Subcutaneous abdominal adipose tissue (tissue), 5 donors: ENCODE data around the gene PKM.

Experiments used
- H3K27ac ChIP-seq: one replicate; pipeline ENCODE4 v1.7.0; 2013; ENCODE audit warnings: low read depth, mild to moderate bottlenecking, inconsistent platforms, low read length, moderate library complexity
- H3K27me3 ChIP-seq, 5 donors: one replicate each; pipeline ENCODE4 v1.7.0; 2013; ENCODE audit warnings: low read length in 5 of 5, inconsistent platforms in 1 of 5; ENCODE audit not compliant: control insufficient read depth in 5 of 5, insufficient read depth in 4 of 5
- H3K36me3 ChIP-seq, 5 donors: one replicate each; pipeline ENCODE4 v1.7.0; 2013; ENCODE audit warnings: low read length in 5 of 5; ENCODE audit not compliant: control insufficient read depth in 5 of 5, insufficient read depth in 5 of 5
- H3K4me1 ChIP-seq, 5 donors: one replicate each; pipeline ENCODE4 v1.7.0; 2013; ENCODE audit warnings: low read length in 5 of 5, mild to moderate bottlenecking in 3 of 5, moderate library complexity in 1 of 5; ENCODE audit not compliant: control insufficient read depth in 5 of 5, insufficient read depth in 5 of 5
- H3K4me3 ChIP-seq, 5 donors: one replicate each; pipeline ENCODE4 v1.7.0; 2013; ENCODE audit warnings: low read length in 5 of 5, low read depth in 1 of 5
- H3K9ac ChIP-seq, 5 donors: one replicate each; pipeline ENCODE4 v1.7.0; 2013; ENCODE audit warnings: low read length in 5 of 5, mild to moderate bottlenecking in 4 of 5, moderate library complexity in 3 of 5
- H3K9me3 ChIP-seq, 5 donors: one replicate each; pipeline ENCODE4 v1.7.0; 2013; ENCODE audit warnings: low read length in 5 of 5; ENCODE audit not compliant: control insufficient read depth in 5 of 5
- donor health status: healthy.
- donor health status: healthy.
- donor health status: healthy.
- donor health status: healthy.
- donor health status: healthy.

PKM gene

DNA sequence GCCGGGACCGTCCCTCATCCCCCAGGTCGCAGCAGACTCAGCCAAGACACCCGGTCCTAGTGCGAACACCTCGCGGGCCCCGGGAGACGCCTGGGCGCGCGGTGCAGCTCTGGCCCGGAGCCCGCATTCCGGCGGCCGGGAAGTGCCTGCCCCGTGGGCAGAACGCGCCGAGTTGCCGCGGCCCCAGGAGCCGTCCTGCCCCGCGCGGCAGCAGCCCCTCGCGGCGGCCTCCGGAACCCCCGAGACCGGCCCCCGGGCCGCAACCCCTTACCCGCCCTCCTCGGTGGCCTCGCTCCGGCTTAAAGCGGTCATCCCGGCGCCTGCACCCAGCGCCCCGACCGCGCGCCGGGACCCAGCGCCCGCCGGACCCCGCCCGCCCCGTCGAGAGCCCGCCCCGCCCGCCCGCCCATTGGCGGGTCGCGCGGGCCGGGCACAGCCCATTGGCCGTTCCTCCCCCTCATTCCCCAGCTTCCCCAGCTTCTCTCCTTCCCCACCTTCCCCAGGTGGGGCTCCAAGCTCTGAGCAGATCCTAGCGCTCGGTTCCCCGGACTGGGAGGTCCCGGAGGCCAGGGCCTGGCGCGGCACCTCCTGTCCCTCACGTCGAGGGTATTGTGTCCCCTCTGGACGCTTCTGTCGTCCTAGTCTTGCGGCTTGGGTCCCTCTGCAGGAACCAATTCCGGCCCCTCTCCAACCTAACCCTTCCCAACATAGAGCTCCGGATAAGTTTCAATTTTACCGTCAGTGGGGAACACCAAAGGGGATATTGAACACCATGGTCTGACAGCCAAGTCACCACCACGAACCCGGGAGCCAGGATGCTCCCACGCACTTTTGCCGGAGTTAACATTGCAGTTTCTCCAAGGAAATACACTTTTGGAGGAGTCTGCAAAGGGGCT lies 33.3 kb downstream of the PKM start, which contains the start of gene GRAMD2A:
TSS of gene GRAMD2A (minus strand) at position 328 of the 896 bp plus-strand sequence.
- Histone ChIP-seq H3K4me1 (peaks cover 2 to 35% (median 18%) of the 10 kb centered on the region in 5 donors), H3K9ac (no peak within 1 kb of the TSS), H3K36me3 (peaks cover 0 to 43% (median 37%) of the 10 kb centered on the region in 5 donors), H3K27ac (no peak within 1 kb of the TSS), H3K27me3 (peaks cover 10 to 22% (median 20%) of the 10 kb centered on the region in 5 donors), H3K4me3 (peak within 1 kb of the TSS in 4 of 5 donors; percentile 34 to 59 (median 49)), H3K9me3 (no peaks in the 10 kb centered on the region)

DNA sequence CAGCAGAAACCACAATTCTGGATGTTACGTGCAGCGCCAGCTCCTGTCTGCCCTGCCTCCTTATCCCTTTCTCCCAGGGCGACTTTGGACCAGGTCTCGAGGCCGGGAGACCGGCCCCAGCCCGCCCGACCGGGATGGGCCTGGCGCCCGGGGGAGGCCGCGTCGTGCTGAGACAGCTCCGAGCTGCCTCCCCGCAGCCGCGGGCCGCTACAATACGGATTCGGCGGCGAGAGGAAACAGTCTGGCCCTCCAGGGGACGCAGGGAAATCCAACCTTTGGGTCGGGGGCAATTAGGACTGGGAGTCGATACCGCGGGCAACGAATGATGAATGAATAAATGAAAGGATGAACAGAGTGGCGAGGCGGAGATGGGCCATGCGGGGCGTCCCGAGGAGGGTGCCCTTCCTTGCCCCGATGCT lies 33.9 kb downstream of the PKM start:
- H3K27ac ChIP-seq = no peak overlapping the region
- H3K9ac ChIP-seq = no peak overlapping the region
- H3K36me3 ChIP-seq = peaks cover 0 to 36% (median 30%) of the 10 kb centered on the region in 5 donors
- H3K4me1 ChIP-seq = peaks cover 2 to 30% (median 18%) of the 10 kb centered on the region in 5 donors
- peaks cover 10 to 22% (median 20%) of the 10 kb centered on the region in 5 donors for H3K27me3 ChIP-seq
- no peaks in the 10 kb centered on the region for H3K9me3 ChIP-seq
- peak overlapping the region in 4 of 5 donors; percentile 34 to 59 (median 49) for H3K4me3 ChIP-seq

DNA sequence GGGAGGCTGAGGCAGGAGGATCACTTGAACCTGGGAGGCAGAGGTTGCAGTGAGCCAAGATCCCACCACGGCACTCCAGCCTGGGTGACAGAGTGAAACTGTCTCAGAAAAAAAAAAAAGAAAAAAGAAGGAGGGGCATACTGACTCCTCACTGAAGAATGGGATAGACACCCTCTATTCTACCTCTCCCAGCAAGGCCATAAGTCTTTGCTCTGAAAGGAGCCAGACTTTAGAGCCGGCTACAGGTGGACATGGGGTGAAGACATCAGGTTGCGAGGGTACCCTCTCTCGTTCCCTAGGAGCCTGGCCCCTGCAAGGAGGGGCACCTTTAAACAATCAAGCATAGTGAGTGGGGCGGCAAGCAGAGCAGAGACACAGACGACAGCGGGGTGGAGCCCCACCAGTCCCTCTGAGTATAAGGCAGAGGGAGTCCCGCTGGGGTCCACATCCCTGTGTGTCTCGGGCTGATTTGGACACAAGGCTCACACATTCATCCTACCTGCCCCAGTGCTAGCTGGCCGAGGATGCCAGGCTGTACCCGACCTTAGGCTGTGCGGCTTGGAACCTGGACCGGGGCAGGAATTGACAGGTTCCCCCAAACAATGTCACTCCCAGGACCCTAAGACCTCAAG lies 34.5 kb downstream of the PKM start:
- Histone ChIP-seq H3K27me3 (peaks cover 10 to 22% (median 20%) of the 10 kb centered on the region in 5 donors), H3K9me3 (no peaks in the 10 kb centered on the region), H3K27ac (no peak overlapping the region), H3K9ac (no peak overlapping the region), H3K4me1 (peaks cover 2 to 25% (median 16%) of the 10 kb centered on the region in 5 donors), H3K36me3 (peaks cover 0 to 31% (median 25%) of the 10 kb centered on the region in 5 donors), H3K4me3 (peak overlapping the region in 1 of 5 donors; percentile 59)

DNA sequence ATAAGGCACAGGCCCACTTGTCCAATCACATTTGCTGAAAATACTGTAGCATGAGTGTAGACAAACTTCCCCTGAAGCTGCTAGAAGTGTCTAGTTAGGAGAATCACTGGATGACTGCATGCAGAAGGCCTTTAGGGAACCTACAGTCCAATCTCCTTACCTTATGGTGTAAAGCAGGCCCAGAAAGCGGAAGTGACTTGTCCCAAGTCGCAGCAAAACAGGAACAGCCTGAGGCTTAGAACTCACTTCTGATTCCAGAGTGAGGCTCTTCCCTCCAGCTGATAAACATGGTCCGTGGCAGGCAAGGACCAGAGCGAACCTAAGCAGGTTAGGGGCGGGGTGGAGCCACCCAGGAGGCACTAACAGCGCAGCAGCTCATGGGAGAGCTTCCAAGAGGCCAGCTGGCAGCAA lies 35.9 kb downstream of the PKM start:
- peaks cover 10 to 22% (median 20%) of the 10 kb centered on the region in 5 donors for H3K27me3 ChIP-seq

DNA sequence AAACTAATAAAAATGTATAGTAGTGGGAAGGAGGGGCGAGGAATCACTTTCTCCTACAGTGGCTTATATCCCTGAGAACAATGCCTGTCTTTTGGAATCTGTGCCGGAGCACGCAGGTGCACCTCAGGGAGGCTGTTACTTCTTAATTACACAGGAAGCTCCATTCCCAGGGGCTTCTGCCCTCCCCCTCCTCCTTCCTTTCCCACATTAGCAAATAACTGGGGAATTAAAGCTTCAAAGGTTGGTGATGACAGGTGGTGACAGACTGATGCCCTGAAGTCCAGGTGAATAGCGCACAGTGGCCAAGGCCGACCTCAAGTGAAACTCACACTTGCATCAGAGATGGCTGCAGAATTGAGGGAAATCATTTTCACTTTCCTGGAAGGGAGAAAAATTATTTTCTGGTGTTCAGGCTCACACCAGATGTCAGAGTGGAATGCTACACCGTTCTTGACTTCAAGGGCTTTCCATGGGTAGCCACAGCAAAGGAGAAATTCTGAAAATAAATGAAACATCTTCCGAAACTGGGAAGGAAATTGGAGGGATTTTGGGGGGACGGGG lies 37.1 kb downstream of the PKM start:
- H3K4me1 ChIP-seq = peaks cover 0 to 14% (median 5%) of the 10 kb centered on the region in 5 donors
- no peaks in the 10 kb centered on the region for H3K9me3 ChIP-seq
- no peak overlapping the region for H3K9ac ChIP-seq
- peaks cover 0 to 8% (median 5%) of the 10 kb centered on the region in 5 donors for H3K36me3 ChIP-seq
- H3K27ac ChIP-seq = no peak overlapping the region
- no peak overlapping the region for H3K4me3 ChIP-seq
- peaks cover 10 to 22% (median 20%) of the 10 kb centered on the region in 5 donors for H3K27me3 ChIP-seq

More for the DNA sequence above, 35.9 kb downstream of the PKM start:
- Histone ChIP-seq H3K27ac (no peak overlapping the region), H3K4me1 (peaks cover 0 to 14% (median 5%) of the 10 kb centered on the region in 5 donors), H3K4me3 (no peak overlapping the region), H3K9me3 (no peaks in the 10 kb centered on the region), H3K36me3 (peaks cover 0 to 17% (median 13%) of the 10 kb centered on the region in 5 donors), H3K9ac (no peak overlapping the region)

DNA sequence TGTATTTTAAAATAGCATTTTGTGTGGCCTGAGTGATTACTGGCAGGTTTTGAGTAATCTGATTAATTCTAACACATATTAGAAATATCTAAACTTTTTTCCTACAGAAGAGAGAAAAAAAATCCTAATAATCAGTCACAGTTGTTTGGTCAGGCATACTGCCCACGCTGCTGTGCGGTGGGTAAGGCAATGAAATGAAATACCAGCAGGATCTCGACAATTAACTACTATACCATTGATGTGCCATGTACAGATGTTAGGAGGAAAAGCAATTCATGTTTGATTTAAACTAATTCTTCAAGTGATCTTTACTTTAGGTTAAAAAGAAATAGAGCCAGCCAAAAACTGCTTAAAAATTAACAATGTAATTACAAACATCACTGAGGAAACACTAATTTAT lies 38.6 kb downstream of the PKM start:
- peaks cover 6 to 15% (median 13%) of the 10 kb centered on the region in 5 donors for H3K27me3 ChIP-seq
- H3K9ac ChIP-seq = no peak overlapping the region
- H3K4me3 ChIP-seq = no peak overlapping the region
- no peaks in the 10 kb centered on the region for H3K9me3 ChIP-seq
- no peak overlapping the region for H3K27ac ChIP-seq
- no peaks in the 10 kb centered on the region for H3K36me3 ChIP-seq
- H3K4me1 ChIP-seq = peaks cover 0 to 9% (median 5%) of the 10 kb centered on the region in 5 donors

DNA sequence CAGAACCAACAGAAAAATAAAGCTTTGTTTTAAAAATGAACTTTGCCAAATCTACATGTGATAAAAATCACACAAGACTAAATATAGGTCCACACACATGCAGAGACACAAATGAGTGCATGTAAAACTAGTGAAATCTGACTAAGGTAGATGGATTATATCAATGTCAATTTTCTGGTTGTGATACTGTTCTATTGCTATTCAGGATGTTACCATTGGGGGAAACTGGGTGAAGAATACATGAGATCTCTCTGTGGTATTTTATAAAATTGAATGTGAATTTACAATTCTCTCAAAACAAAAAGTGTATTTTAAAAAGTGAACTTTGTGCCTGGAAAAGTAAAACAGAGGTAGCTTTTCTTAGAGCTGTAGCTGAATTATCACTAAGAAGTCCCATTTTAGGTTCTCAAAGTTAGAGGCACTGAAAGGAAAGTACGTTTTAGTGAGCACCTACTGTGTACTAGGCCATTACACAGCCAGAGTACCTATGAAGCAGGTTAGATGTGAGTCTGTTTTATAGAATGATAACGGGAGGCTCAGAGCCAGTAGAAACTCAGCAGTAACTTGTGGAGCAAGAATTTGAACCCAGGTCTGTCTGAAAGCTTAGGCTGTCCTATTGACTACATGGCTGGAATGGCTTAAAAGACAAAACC lies 41.6 kb downstream of the PKM start:
- H3K27me3 ChIP-seq = peaks cover 4 to 5% (median 4%) of the 10 kb centered on the region in 5 donors
- no peak overlapping the region for H3K9ac ChIP-seq
- no peaks in the 10 kb centered on the region for H3K9me3 ChIP-seq
- no peak overlapping the region for H3K4me3 ChIP-seq
- H3K27ac ChIP-seq = no peak overlapping the region
- H3K4me1 ChIP-seq = peaks cover 0 to 3% (median 2%) of the 10 kb centered on the region in 5 donors
- no peaks in the 10 kb centered on the region for H3K36me3 ChIP-seq

DNA sequence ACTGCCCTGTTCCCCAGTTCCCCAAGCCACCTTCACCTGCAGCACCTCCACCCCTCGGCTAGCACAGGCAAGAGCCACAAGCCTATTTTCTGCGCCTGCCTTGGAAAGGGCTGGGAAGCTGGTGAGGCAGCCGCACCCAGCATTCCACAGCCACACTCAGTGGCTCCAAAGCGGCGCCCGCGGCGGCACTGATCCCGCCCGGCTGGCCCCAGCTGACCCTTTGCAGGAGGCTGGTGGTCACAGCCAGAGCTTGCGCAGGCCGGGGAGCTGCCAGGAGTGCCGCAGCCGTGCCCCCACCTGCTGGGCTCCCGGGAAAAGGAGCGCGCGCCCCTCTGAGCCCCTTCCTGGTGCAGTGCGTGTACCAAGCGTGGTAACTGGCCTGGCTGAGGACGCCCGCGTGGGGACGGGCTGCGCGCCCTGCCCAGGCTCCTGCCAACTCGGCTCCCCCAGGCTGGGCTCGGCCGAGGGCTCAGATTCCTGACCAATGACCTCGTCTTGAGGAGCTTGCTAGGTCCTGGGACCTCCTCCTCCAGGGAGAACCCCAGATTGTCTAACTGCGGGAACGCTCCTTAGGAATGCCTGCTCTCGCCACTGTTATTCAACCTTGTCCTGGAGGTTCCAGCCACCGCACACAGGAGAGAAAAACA lies 46.7 kb downstream of the PKM start:
- peak overlapping the region in 1 of 5 donors; percentile 27 for H3K9ac ChIP-seq
- no peak overlapping the region for H3K27ac ChIP-seq
- peak overlapping the region in 4 of 5 donors; percentile 17 to 44 (median 40) for H3K4me3 ChIP-seq

DNA sequence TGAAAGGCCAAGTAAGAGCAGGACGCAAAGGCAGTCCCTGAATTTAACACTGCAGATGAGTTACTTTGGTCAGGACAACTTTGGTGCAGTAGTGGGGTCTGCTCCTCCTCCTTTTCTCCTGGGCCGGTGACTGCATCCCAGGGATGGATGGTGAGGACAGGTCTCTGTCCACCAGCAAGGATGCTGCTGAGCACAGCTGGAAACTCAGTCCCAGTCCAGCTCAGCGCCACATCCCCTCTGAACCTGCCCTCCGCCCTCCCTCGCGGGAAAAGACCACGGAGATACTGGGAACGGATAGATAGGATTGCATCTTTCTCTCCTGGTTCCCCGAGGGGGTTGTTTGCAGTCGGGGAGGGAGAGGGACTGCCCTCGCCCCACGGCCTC lies 47.2 kb downstream of the PKM start:
- peak overlapping the region in 1 of 5 donors; percentile 27 for H3K9ac ChIP-seq
- H3K9me3 ChIP-seq = no peaks in the 10 kb centered on the region
- H3K4me1 ChIP-seq = peaks cover 0 to 26% (median 14%) of the 10 kb centered on the region in 5 donors
- H3K27me3 ChIP-seq = peaks cover 0 to 17% (median 14%) of the 10 kb centered on the region in 5 donors
- peak overlapping the region in 3 of 5 donors; percentile 40 to 44 (median 40) for H3K4me3 ChIP-seq
- H3K36me3 ChIP-seq = no peaks in the 10 kb centered on the region
- no peak overlapping the region for H3K27ac ChIP-seq

More for the DNA sequence above, 46.7 kb downstream of the PKM start:
- no peaks in the 10 kb centered on the region for H3K9me3 ChIP-seq
- H3K4me1 ChIP-seq = peaks cover 0 to 26% (median 14%) of the 10 kb centered on the region in 5 donors
- H3K27me3 ChIP-seq = peaks cover 0 to 17% (median 14%) of the 10 kb centered on the region in 5 donors
- no peaks in the 10 kb centered on the region for H3K36me3 ChIP-seq
